Measurements from ENCODE around the gene TGIF2.
"Not testable (repeated sequence)": the region's sequence is repeated elsewhere in the genome, so short reads cannot be mapped to it uniquely, and the experiment has no call there.

The TGIF2 gene

DNA sequence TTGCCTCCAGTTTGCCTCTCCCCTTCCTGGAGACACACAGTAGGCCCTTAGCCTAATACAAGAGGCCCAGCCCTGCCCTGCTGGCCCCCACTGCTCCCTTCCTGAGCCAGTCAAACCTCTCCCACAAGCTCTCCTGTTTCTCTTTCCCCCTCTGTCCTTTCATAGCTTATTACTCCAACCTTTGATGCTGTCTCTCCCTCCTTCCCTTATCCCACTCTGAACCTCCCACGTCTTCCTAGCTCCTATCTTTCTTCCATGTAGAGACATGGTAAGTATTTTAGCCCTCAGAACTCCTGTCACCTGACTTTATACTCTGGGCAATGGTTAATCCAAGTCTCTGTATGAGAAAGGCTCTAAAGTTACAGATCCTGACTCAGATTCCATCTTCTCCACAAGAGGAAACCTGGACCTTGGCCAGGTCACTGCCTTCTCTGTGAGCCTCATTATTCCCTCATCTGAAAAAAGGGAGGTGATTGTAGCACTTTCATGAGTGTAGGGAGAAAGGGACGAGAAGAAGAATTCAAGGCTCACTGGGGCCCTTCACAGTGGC lies 6.7 kb downstream of the TGIF2 start:
- no peak for DNase-seq

DNA sequence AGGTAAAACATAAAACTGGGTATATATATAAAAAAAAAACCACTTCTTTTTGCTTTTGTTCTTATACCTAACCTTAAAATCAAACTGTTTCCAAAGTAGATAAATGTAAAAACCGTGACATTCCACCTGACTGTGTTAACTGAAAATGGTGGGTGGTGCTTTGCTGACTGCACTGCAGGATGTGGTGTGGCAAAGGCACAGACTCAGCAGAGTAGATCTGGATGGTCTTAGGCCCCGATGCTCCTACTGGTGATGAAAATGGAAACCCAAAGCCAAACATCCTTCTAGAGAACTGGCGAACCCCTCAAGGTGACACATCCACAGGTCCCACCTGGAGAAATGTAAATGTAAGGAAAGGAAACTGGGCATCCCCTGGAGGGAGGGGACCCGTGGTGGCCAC lies 8.9 kb downstream of the TGIF2 start:
- DNase-seq, result no peak

DNA sequence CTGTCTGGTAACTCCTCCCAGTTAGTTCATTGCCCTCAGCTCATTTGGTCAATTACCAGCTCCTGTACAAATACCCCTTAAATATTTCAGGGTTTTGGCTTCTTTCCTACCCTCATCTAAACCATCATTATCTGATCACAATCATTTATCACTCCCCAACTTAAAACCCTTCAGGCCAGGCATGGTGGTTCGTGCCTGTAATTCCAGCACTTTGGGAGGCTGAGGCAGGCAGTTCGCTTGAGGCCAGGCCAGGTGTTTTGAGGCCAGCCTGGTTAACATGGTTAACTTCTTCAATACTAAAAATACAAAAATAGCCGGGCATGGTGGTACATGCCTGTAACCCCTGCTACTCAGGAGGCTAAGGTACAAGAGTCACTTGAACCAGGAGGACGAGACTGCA lies 9.4 kb downstream of the TGIF2 start:
- DNase-seq, result no peak

DNA sequence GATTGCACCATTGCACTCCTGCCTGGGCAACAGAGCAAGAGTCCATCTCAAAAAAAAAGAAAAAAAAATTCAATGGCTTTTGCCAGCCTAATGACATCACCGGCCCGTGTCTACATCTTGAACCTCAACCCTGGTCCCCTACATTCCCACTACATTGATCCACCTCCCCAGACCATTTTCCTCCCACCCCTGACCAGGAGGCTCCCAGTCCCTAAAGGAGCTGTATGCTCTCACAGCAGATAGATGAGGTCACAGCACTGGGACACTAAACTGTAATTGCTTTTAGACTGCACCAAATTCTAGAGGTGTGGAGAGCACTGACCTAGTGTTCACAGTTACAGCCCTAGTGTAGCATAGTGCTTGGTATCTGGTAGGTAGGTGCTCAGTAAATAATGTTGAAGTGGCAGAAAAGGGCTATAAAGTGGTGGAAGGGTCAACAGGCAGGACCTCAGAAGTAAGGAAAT lies 10.7 kb downstream of the TGIF2 start:
- no peak for DNase-seq

DNA sequence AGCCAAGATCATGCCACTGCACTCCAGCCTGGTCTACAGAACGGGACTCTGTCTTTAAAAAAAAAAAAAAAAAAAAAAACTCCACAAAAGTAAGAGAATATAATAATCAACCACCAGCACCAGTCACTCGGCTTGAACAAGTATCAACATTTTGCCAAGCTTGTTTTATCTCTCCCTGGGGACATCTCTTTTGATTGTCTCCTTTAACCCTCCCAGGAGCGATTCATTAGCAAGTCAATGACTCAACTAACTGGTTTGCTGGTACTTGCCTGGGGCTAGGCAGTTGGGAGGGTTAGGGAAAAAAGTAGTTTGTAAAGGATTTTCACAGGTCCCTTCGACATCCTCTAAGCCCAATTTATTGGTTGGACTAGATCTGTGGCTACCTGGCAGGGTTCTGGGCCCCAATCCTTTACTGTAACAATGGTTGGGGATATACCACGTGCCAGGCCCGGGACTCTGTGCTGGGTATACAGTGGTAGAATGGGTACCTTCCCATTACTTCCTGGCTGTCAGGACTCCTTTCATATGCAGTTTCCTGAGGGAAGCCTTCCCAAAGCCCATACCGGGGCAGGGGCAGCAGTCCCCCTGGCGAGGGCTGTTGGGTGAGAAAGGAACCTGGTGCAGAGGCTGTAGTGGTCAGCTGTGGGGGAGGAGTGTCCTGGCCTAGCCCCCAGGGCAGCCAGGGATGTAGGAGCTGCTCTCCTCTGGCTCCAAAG lies 12.2 kb downstream of the TGIF2 start:
- no peak for DNase-seq

DNA sequence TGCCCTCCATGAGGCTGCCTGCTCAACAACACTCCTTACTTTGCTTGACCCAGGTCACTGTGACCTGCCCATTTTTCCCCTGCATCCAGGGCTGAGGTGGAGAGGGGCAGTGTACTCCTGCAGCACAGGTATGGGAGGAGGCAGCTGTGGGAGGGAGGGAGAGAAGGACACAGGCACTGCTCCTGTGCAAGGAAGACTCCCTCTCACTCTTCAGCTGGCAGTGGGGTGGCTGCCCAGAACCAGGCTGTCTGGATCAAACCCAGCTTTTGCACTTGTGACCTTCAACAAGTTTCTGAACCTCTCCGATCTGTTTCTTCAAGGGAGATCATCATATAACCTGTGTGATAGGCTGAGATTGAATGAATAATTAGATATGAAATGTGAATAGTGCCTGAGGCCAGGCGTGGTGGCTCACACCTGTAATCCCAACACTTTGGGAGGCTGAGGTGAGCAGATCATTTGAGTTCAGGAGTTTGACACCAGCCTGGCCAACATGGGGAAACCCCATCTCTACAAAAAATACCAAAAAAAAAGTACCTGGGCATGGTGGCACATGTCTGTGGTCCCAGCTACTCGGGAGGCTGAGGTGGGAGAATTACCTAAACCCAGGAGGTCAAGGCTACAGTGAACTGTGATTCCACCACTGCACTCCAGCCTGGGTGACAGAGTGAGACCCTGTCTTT lies 14.1 kb downstream of the TGIF2 start:
- no peak for DNase-seq

DNA sequence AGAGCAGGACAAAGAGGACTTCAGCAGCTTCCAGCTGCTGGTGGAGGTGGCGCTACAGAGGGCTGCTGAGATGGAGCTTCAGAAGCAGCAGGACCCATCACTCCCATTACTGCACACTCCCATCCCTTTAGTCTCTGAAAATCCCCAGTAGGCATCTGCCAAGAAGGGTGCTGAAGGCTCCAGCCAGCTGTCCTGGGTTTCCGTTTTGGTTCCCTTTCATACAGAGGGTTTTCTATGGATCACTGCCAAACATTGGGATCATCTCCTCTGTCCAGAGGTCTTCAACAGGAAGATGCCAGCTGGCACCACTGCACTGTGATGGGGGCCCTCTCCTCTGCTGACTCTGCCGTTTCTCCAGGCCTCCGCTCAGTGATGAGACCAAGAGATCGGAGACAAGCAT lies 17.9 kb downstream of the TGIF2 start:
- DNase-seq, result no peak

DNA sequence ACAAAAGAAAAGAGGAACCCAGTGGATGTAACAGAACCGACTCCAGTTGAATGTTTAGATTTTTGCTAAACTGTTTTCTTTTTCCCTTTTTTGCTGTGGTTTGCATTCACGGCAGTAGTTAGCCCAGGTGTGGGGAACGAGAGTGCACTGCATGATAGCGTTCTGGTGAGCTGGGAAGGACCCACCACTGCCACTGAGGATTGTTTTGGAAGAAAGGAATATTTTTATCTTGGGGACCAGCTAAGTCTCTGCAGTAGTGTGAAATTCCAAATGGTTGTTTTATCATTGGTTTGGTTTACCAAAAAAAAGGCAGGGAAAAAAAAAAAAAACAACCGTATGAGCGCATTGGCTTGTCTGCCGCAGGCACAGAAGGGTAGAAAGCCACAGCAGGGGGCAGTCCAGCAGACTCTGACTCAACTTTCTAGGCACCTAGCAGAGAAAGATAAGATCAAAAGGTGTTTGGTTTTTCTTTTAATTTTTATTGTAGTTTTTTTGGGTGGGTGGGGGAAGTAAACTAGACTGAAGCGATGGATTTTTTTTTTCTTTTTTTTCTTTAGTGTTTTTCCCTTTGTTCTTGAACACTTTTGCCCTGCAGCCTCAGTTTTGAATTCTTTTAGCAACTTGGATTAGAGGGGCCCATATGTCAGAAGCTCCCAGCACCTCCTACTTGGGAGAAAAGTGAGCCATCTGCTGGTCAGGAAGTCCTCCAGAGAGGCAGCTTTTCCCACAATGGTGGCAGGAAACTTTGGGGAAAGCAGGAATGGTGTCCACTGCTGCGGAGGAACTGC lies 18.7 kb downstream of the TGIF2 start:
- DNase-seq, result no peak

DNA sequence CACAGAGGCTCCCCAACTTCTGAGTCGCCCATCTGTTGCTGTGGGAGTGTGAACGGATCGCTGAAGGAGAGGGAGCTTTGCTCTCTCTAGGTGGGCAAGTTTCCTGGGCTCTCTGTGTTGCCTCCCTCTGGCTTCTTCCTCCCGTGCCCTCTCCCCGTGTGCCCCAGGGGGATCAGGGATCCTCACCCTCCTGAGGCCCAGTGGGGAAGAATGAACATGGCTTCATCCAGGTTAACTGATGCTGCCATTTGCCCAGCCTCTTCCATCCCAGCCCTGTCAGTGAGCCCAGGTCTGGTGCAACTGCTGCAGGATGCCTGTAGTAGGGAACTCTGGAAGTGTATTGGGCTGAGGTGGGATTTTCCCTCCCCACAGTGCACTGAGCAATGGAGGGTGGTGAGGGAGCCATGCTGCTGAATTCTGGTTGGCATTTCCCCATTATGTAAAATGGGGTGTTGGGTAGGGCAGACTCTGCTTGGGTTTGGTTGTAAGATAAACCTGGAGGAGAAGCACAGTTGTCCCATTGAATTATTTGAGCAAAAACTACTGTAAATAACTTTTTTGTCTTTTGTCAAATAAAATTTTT lies 20.0 kb downstream of the TGIF2 start:
- DNase-seq, result no peak

DNA sequence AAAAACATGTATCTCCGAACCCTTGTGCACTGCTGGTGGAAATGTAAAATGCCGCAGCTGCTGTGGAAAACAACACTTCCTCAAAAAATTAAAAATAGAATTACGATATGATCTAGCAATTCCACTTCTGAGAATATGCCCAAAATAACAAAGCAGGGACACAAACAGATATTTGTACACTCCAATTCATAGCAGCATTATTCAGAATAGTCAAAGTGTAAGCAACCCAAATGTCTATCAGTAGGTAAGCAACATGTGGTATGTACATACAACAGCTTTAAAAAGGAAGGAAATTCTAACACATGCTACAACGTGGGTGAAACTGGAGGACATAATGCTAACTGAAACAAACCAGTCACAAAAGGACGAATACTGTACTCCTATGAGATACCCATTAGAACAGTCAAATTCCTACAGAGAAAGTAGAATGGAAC lies 26.5 kb downstream of the TGIF2 start:
- DNase-seq, result no peak

DNA sequence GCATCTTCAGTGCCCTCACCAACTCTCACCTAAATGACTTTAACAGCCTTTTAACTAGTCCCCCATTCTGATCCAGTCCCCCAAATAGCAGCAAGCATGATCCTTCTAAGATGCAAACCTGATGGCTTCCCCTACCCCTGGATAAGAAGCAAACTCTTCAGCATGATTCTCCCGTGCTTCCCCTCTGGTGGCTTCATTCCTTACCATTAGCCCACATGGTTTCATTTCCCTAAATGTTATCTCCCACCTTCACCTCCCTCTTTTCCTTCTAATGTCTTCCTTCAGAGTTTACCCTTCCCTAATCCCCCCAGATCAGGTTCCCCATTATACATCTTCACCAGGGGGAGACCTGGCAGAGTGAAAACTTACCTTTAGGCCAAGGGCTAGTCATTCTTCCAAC lies 28.1 kb downstream of the TGIF2 start:
- no peak for DNase-seq

DNA sequence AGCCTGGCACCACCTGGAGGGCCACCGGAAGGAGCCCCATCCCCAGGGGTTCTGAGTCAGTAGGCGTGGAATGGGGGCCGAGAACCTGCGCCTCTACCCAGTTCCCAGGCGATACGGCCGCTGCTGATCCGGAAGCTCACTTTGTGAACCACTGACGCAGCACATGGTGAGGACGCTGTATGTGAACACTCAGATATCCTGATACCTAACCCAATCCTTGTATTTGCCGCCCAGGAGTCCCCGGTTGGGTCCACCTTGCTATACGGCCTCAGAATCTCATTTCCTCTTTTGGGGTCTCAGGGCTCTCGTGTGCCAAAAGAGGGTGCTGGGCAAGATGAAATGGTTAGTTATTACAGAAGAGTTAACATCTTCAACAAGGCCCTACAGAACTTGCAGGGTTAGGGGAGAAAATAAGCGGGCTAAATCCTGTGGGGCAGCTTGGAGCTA lies 31.6 kb downstream of the TGIF2 start:
- no peak for DNase-seq

DNA sequence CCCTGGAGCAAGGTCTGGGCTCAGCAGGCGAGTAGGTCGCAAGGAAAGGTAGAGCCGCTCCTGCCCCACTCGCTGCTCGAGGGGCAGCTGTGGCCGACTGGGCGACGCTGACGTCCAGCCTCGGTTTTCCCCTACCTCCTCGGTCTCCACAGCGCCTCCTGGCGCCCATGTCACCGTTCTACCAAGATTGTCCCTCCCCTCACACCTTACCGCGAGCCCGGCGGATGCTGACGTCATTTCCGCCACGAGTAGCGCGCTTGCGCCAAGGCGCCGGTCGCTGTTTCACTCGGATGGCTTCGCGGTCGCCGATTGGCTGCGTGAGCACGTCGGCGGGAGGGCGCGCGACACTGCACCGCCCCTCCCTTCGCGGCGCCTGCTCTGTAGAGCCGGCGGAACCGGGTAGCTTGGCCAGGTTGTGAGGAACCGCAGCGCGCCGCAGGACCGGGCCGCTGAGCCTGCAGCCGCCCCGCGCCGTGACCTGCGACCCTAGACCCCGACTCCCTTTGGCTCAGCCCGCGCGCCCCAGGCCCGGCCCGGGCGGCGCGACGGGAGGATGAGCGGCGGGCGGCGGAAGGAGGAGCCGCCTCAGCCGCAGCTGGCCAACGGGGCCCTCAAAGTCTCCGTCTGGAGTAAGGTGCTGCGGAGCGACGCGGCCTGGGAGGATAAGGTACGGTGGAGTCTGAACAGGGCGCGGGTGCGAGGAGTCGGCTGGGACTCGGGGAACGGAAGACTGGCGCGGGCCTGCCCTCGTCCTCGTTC lies 32.2 kb downstream of the TGIF2 start, which contains the start of gene RAB5IF:
Gene RAB5IF, plus strand, starts transcription at position 381 of the 759 bp plus-strand sequence. Its CDS starts 173 bp downstream, at position 554.
- peak; percentile 89 for DNase-seq

DNA sequence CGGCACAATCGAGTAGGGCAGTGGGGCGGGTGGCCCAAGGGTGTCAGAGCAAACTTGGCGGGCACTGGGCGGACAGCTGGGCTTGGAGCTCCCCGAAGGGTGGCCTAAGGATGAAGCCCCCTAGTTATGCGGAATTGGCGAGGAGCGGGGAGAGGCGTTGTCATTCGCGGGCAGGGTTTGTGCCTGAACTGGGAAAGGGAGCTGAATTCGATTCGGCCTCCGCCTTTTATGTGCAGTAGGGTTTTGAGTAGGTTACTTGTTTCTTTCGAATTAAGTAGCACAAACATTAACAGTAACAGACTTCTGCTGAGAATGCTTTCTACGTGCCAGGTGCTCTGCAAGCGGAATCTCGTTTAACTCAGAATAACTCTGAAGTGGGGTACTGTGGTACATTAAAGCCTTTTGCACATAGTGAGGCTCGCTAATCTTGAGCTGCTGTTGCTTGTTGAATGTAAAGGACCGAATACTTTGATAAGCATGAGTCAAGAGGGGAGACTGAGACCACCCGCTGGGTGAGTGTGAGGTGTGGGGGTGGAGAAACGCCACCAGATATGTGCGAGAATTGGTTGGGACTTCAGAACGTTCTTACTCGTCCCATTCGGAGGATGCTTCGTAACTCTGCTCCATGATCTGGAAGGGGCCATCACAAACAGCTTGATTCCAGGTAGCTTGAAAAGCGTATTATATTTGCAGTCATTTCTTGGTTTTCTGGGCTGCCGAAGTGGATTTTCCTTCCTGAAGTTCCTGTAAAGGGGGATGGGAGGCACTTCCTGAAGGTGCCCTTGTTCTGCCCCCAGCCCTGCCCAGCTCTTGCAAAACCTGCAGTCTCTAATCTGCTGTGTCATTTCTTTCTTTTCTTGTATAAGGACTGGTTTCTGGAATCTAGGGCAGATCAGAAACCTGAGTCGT lies 33.0 kb downstream of the TGIF2 start:
- DNase-seq, result no peak

DNA sequence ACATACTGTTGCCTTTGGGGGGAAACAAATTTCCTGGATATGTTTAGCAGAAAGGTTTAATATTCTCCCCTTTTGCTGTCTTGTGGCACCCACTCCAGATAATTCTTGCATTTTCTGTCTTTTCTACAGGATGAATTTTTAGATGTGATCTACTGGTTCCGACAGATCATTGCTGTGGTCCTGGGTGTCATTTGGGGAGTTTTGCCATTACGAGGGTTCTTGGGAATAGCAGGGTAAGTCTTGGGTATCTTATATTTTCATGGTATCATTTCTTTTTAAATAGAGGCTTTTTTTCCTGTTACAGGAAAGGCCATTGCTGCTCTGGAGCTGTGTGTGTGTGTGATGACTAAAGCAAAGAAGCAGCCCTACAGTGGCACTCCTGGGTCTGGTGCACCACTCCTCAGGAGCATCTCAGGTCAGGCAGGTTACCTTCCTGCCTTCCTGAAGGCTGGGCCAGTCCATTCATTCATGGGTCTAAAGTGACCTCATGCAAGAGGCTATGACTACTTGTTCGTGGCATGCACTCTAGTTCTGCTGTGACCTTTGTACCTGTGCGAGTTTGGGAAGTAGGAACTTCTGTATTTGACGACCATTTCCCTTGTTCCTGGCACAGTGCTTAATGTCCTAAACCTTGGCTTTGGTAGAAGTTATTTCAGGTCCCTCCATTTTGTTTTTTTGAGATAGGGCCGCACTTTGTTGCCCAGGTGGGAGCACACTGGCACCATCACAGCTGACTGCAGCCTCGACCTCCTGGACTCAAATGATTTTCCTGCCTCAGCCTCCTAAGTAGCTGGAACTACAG lies 34.4 kb downstream of the TGIF2 start:
- no peak for DNase-seq

DNA sequence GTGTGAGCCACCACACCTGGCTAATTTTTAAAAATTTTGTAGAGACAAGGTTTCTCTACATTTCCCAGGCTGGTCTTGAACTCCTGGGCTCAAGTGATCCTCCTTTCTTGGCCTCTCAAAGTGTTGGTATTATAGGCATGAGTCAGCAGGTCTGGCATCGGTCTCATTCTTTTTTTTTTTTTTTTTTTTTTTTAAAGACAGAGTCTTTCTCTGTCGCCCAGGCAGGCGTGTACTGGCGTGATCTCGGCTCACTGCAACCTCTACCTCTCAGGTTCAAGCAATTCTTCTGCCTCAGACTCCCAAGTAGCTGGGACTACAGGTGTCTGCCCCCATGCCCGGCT lies 35.0 kb downstream of the TGIF2 start:
- not testable (repeated sequence) for DNase-seq

DNA sequence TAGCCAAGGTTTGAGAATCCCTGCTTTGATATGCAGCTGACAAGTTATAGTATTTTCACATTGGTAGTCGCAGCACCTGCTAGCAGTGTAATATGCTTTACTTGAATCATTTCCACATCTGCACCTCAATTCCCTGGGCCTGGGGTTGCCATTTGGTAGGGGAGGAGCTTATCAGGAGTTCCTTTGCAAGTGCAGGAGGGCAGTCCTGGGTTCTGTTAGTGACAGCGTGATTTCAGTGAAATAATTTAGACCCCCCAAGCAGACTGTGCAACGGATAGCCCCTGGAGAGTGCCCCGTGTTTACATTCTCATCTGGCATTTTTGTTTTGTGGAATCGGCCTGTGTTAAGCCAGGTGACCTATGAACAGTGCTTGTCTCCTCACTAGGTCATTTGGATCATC lies 38.2 kb downstream of the TGIF2 start:
- DNase-seq, result no peak

DNA sequence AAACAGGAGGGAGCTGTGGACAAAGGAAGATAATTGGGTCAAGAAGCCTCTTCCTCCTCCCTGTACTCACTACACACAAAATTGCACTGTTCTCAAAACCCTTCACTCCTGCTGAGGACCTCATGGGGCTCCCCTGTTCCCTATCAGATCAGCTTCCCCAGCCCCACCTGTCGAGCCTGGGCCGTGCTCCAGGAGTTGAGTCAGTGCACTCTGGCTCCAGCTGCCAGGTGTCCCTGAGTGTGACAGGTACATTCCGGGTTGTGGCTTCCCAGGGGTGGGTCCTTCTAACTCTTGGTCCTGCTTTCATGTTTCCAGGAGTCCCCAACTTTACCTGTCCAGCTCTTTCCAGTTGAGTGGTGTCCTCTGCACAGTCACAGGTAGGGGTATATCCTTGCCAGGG lies 40.6 kb downstream of the TGIF2 start:
- no peak for DNase-seq

DNA sequence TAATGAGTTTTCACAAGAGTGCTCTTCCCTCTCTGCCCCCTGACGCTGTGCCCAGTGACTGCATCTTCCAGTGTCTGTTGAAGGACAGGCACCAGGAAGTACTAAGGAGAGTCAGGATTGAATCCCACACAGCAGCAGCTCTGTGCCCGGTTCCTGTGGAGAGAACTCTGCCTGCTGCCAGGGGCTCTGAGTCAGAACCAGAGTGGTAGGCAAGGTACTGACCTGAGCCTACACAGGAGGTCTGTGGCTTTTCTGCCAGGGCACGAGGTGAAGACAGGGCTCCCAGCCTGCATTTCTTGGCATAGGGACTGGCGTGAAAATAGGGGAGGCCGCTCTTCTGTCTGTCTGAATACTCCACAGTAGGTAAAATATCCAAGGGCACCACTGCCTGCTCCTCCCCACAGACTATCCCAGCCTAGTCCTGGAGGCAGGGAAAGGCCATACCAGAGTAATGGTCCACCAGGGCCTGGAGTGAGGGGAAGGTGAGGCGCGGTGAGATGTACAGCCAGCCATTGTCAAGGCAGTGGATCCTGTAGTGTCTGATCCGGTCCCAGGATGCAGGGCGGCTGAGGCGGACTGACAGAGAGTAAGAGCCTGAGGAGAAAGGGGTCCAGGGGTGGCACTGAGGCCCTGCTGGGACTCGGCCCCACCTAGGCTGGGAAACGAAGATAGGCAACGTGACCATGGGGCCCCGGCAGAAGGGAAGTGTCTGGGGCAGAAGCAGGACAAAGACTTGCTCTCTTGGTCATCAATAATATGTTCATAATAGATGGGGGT lies 41.6 kb downstream of the TGIF2 start:
- DNase-seq, result no peak
